Measurements from ENCODE around the gene GPR89B.
A peak's percentile ranks its signal among the peaks of the same experiment; 100 is the strongest.
"Not testable (repeated sequence)": the region's sequence is repeated elsewhere in the genome, so short reads cannot be mapped to it uniquely, and the experiment has no call there.

Gene GPR89B

DNA sequence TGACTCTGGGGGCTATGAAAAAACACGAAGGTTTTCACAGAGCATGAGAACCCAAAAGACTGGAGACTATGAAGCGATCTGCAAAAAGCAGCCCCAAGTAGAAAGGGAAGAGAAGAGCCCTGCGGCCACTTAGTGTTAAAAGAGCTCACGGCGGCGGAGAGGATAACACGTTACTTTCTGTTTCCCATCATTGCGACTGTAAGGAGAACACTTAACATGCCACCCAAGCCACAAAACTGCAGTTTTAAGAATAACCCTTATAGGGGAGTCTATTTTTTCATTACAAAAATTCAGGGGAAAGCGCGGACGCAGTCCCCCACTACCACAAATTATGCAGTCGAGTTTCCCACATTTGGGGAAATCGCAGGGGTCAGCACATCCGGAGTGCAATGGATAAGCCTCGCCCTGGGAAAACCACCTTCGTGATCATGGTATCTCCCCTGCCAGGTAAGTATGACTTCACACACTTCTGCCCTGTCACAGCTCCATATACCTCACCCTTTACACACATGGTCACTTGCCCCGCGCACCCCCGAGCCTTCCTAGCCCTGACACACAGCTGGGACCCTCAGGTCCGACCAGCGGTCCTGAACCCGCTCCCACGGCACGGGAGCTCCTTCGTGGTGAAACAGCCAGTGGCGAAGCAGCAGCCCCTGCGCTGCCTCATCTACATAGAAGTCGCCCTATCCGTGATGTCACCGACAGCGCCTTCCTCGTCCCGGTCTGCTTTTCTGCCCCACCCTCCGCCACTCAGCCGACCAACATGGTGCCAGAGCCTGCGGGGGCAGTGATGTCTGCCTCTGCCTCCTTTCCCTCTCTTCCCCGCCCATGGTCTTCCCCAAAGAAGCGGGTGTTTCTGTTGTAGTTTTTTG is 110.5 kb downstream of the GPR89B start:
- H3K27me3 ChIP-seq (replicated peaks; ENCODE audit: control insufficient read depth, insufficient read depth, low read length); H3K9me3 ChIP-seq (ENCODE audit: control insufficient read depth, low read length); H3K4me1 ChIP-seq (ENCODE audit: control insufficient read depth, insufficient read depth, low read length); H3K36me3 ChIP-seq (ENCODE audit: control insufficient read depth, insufficient read depth, low read length, severe bottlenecking): not testable (repeated sequence)
- peak; percentile 64 for DNase-seq (ENCODE audit: low read depth)
- peak overlapping the region; percentile 70 for H3K9ac ChIP-seq (ENCODE audit: low read length)
- peak overlapping the region; percentile 77 for H3K4me3 ChIP-seq (ENCODE audit: low read length)
